Omental fat pad (tissue), 4 donors: ENCODE results near the gene FGF9. TPM values are rescaled to one million over a fixed set of nuclear protein-coding genes. Genes with fewer than 3 reads are reported as not detected.

ENCODE experiments used
- ATAC-seq: fragments of 150-250 bp; one replicate; pipeline ENCODE4 v1.9.1; 2016; ENCODE audit warnings: mild to moderate bottlenecking, moderate library complexity; ENCODE audit not compliant: low FRiP score
- DNase-seq: peaks from one replicate; pipeline ENCODE4 v3.0.0-alpha.2; 2019; ENCODE audit warnings: low spot score
- total RNA-seq, 4 donors: library from RNA; depleted of rRNA; stranded (reverse); fragments of >200 nt; gene quantifications; one replicate each; pipeline ENCODE4 v1.1.0, GENCODE V29; 2016
- TF ChIP-seq, protein P1 (sequence below), 3 donors: fragments of 450-650 bp; IDR thresholded peaks; one replicate each; pipeline ENCODE4 v1.5.1; 2016 to 2017; ENCODE audit warnings: antibody characterized with exemption in 3 of 3, mild to moderate bottlenecking in 3 of 3, moderate library complexity in 2 of 3

Gene FGF9
- total RNA-seq, 4 donors from 2014 or later, result 0.16 to 5.3 (median 1.6) TPM

DNA sequence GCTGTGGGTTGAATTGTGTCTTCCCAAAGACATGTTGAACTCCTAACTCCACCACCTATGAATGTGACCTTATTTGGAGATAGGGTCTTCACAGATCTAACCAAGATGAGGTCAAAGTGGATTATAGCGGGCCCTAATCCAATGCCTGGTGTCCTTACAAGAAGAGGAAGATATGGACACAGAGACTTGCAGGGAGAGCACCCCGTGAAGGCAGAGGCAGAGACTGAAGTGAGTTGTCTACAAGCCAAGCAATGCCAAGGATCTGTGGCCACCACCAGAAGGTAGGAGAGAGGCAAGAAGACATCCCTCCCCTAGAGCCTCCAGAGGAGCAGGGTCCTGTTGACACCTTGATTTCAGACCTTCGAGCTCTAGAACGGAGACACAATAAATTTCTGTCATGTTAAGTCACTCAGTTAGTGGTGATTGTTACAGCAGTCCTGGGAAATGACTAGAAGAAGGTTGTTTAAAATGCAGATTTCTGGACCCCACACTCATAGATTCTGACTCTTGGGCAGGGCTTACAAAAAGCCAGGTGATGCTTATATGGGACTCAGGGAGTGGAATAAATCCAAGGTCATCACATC lies 70.6 kb downstream of the FGF9 start:
- ATAC-seq, result no peak
- TF ChIP-seq, protein P1, sequence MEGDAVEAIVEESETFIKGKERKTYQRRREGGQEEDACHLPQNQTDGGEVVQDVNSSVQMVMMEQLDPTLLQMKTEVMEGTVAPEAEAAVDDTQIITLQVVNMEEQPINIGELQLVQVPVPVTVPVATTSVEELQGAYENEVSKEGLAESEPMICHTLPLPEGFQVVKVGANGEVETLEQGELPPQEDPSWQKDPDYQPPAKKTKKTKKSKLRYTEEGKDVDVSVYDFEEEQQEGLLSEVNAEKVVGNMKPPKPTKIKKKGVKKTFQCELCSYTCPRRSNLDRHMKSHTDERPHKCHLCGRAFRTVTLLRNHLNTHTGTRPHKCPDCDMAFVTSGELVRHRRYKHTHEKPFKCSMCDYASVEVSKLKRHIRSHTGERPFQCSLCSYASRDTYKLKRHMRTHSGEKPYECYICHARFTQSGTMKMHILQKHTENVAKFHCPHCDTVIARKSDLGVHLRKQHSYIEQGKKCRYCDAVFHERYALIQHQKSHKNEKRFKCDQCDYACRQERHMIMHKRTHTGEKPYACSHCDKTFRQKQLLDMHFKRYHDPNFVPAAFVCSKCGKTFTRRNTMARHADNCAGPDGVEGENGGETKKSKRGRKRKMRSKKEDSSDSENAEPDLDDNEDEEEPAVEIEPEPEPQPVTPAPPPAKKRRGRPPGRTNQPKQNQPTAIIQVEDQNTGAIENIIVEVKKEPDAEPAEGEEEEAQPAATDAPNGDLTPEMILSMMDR (IDR thresholded peaks at IDR 0.05), result no peak
- DNase-seq, result no peak

DNA sequence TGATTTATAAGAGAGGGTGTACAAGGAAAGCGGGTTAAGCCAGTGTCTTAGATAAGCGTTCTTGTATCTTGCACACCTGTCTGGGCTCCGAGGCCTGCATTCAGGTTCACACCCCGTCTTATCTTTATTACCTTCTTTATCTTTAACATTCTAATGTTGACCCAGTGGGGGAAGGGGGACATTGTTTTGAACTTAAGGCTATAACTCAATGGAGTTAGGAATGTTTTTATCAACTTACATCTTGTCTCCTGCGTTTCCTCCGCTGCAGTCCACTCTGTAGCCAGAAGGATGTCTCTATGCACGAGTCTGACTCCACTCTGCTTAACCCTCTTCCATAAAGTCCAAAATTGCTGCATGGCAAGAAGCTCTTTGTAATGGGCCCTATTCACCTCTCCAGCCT lies 71.2 kb downstream of the FGF9 start:
- ATAC-seq, result no peak
- DNase-seq, result no peak
- TF ChIP-seq, protein P1 (IDR thresholded peaks at IDR 0.05), result no peak

DNA sequence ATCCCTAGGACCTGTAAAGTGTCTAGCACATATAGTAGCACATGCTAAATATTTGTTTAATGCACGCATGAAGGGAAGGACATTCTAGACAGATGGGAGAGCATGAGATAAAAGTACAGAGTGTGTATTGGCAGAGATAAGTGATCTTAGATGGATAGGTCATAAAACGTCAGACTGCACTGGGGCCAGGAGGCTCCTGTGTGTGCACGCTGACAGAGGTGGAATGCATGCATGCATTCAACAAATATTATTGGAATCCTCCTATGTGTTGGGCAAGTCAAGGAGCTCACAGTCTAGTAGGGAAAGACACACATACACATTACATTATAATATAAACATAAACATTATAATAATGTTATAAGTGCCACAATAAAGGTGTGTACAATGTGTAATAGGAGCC lies 73.3 kb downstream of the FGF9 start:
- TF ChIP-seq, protein P1 (IDR thresholded peaks at IDR 0.05), result no peak
- DNase-seq (no peak), ATAC-seq (no peak)

DNA sequence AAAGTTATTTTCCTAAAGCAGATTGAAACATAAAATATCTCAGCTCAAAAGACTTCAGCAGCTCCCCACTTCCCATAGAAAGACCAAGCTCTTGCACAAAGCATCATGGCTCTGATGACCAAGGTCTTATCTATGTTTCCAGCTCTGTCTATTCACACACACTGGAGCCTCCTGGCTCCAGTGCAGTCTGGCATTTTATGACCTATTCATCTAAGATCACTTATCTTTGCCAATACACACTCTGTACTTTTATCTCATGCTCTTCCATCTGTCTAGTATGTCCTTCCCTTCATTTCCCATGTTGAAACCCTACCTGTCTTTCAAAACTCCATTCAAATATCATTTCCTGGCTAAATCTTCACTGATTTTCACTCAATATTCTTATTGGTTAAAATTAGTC lies 74.4 kb downstream of the FGF9 start:
- DNase-seq (no peak), ATAC-seq (no peak)
- TF ChIP-seq, protein P1 (IDR thresholded peaks at IDR 0.05), result no peak

DNA sequence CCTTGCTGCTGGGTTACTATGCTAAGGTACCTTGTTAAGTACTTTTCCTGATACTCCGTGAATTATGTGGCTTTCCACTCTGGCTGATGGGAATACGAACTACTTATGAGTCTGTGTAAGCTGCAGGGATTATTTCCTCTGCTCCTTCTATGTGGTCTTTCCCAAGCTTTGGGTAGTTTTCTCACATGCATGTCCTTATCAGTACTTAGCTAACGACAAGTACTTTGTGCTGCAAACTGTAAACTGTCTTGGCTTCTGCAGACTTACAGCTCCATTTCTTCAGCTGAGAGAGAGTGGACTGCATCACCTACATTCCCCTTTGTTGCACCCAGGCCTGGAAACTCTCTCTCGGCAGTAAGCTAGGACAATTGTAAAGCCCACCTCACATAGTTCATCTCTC lies 76.6 kb downstream of the FGF9 start:
- TF ChIP-seq, protein P1 (IDR thresholded peaks at IDR 0.05), result no peak
- ATAC-seq (no peak), DNase-seq (no peak)

DNA sequence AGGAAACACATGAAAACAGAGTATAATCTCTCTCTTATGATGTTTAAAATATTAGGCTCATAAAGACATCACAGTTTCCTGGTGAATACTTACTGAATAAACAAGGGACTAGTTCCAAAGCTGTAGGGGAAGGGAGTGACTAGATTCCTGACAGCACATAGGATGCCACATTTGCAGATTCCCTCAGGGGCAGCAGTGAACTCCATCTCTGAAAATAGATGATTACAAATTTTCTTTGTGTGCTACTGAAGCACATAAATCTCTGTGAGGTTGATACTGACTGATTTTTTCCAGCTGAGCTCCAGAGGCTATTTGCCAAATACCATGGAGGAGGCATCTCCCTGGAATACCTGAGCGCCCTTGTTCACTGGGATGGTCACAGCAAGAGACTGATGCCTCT lies 77.3 kb downstream of the FGF9 start:
- DNase-seq (no peak), ATAC-seq (no peak)
- TF ChIP-seq, protein P1 (IDR thresholded peaks at IDR 0.05), result no peak

DNA sequence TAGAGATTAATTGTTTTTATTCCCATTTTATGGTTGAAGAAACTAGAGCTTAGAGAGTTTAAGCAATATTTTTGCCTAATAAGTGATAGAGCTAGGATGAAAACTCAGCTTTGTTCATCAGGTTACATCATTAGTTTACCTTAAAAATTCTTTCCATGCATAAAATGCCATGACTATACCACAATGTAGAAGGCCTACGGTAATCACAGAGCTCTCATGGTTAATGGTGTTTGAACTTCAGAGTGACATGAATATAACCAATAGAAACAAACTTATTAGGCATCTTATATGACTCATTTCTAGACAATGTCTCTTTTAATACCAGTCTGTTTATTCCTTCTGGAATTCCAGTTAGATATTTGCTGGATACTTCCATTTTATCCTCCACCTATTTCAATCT lies 78.5 kb downstream of the FGF9 start:
- TF ChIP-seq, protein P1 (IDR thresholded peaks at IDR 0.05), result no peak
- no peak for DNase-seq
- ATAC-seq, result no peak
